HS-5 (cell line): Measurements from ENCODE around the gene MRPS11.
"Not testable (repeated sequence)": the region's sequence is repeated elsewhere in the genome, so short reads cannot be mapped to it uniquely, and the experiment has no call there.

ENCODE experiments used
- DNase-seq: peaks from one replicate; pipeline ENCODE4 v3.0.0-alpha.2; 2012; ENCODE audit warnings: low read depth

MRPS11 gene

DNA sequence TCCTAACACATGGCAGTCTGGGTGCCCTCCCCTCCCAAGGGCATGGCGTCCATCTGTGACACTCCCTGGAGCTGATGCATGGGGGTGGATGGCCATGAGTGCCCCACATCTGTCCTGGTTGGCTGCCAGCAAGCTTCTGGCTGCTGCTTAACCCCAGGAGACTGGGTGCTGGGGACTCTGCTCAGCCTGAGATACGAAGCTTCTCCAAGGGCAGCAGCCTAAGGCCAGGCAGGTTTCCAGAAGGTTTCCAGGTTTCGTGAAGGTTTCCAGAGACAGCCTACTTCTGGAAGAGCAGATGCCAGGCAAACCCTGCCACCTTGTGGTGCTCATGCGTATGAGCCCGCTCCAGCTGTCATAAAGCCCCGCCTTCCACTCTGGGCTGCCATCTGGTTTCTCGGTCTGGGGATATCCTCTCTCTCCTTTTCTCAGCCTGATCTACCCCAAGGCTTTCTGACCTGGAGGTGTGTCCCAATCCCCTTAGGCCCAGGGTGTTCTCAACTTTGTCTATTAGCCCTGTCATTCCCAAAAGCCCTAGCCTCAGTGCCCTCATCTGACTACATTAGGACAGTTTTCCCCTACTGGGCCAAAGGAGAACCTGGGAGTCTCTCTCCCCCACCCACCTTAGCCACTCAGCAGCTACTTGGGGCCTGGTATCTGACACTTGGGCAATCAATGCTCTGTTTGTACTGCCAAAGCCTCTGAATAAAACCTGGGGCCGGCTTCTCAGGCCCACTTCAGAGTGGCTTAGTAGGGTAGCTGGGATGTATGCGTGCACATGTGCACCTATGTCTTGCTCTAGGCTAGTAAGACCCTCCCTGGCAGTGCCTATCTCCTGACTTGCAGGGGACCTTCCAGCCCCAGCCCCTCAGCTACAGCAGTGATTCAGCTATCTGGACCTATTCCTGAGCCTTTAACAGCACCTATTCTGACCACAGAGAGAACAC is 12.4 kb upstream of the MRPS11 start:
- peak; percentile 30 for DNase-seq

DNA sequence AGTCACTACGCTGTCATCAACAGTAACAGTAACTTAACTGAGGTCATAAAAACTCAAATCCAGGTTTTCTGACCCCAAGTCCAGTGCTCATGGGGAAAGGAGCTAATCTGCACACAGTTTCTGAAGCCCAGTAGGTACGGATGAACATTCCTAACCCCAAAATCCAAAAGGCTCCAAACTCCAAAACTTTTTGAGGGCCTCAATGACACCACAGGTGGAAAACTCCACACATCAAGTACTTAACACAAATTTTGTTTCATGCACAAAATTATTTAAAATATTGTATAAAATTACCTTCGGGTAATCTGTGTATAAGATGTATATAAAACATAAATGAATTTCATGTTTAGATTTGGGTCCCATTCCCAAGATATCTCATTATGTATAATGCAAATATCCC is 10.8 kb upstream of the MRPS11 start:
- no peak for DNase-seq

DNA sequence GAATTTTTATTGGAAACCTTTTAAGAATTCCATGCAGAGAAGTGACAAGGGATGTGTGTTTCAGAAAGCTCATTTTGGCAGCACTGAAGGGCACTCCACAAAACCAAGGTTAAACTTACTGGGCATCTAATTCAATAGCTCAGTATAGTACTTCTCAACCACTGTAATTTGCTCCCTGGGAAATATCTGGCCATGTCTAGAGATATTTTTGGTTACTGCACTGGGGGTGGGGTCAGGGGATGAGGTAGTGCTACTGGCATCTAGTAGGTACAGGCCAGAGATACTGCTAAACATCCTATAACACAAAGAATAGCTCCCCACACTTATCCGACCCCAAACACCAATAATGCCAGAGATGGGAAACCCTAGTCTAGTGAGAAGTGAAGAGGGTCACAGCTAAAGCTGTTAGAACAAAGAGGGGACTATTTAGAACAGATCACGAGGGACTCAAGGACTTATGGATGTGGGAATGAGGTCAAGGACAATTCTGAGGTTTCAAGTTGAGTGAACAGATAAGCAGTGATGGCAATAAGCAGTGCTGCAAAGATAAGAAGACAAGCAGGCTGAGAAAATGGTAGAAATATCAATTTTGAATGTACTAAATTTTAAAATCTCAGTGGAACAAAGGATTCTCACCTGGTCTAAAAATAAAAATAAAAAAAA is 3.5 kb upstream of the MRPS11 start:
- DNase-seq, result no peak

DNA sequence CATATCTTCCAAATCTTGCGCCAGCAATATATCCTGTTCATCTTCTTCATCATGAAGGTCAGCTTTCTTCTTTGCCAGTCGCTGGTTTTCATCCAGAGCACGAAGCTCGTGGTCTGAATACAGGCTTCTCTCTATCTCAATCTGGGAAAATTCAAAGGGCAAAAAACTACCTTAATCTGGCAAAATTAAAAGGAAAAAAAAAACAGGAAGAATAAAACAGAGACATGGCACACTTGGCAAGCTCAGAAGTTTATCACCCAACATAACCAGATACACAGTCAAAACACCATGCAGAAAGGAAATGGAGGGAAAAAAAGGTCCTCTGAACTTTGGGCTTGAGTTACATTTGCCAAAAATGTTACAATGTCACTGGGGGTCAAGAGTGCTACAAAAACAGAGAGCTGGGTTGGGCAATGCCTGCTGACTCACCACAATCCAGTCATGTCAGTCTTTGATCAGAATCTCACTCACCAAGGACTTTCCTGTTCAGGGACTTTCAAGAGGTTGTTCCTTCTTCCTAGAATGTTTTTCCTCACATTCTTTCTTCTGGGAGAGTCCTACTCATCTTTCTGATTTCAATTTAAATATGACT is 1.8 kb upstream of the MRPS11 start:
- DNase-seq, result peak; percentile 55

DNA sequence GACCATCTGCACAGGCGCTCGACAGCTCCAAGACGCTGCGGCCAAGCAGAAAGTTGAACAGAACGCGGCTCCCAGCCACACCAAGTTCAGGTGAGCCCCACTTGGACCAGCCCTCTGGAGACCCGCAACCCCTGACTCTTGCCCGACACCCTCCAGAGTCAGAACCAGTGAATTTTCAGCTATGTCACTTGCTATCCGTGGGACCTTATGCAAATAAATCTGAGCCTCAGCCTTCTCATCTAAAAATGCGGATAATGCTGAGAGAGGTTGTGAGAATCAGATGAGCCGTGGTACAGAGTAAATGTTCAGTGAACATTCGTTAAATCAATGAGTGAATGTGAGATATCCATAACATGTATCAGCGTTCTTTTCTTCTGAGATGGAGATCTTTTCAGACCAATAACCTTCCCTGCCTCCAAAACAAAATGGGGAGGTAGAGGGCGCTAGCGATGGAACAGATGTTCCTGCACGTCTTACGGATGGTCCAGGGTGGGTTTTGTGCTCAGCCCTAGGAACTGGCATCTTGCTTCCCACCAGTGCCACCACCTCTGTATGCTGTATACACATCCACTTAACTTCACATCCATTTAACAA is 524 bp downstream of the MRPS11 start:
- DNase-seq, result no peak

DNA sequence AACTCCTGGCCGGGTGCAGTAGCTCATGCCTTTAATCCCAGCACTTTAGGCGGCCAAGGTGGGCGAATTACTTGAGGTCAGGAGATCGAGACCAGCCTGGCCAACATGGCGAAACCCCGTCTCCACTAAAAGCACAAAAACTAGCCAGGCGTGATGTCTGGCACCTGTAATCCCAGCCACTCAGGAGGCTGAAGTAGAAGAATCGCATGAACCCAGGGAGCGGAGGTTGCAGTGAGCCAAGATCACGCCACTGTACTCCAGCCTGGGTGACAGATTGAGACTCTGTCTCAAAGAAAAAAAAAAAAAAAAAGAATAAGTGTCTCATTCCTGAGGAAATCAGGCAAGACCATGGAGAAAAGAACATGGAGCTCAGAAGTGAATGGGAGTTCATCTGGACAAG is 1.2 kb downstream of the MRPS11 start:
- DNase-seq, result not testable (repeated sequence)

DNA sequence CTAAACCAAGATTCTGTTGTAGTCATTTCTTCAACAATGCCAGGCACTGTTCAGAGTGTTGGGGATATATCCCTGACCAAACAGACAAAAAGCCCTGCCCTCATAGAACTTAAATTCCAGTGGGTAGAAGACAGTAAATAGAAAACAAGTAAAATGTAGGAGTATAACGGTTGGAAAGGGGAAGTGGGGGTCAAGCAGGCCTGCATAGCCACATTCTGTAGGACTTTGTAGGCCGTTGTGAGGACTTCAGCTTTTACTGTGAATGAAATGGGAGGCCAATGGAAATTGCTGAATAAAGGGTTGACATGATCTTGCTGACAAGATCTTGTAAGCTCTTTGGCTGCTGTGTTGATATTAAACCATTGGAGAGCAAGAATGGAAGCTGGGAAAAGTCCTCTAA is 1.8 kb downstream of the MRPS11 start:
- DNase-seq, result no peak

DNA sequence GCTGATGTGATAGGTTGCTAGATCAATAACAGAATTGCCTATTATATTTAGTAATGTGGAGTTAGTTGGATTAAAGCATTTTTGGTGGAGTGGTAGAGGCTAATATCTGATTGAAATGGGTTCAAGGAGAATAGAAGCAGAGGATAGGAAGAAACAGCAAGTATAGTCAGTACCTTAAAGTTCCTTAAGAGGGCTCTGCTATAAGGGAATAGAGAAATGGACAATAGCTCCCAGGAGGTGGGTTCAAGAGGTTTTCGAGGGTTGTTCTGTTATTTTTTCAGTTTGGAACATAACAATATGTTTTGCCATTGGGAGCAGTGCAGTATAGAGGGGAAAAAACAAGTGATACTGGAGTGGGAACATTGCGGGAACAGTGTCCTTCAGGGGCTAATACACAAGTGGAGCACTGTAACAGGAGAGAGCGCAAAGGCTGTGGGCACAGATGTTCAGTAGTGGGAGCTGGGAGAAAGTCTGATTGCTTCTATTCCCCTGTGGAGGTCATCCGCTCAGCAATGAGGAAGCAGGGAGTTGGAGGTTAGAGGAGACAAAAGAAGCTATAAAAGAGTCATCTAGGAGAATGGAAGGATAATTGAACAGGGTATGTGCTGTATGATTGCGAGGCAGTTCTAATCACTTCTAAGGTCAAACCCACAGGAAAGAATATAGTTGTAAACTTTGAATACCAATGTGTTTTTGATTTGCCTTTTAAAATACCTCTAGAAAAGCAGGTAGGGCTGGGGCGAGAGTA is 3.3 kb downstream of the MRPS11 start:
- no peak for DNase-seq

DNA sequence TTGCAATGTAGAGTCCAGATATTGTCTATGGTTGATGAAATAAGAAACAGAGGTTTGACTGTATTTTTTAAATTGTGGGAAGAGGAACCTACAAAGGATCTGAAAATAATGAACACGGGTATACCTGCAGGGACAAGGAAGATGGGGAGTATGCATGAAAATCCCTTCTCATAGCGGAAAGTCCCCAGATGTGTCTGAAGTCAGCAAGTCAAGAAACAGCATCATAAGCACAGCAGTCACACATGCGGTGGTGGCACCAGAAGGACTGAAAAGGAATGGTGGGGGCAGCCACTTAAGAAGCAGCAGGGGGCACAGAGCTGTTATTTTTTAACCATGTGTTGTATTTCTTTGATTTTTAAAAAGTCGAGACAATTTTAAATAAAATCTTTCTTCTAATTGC is 4.7 kb downstream of the MRPS11 start:
- no peak for DNase-seq

DNA sequence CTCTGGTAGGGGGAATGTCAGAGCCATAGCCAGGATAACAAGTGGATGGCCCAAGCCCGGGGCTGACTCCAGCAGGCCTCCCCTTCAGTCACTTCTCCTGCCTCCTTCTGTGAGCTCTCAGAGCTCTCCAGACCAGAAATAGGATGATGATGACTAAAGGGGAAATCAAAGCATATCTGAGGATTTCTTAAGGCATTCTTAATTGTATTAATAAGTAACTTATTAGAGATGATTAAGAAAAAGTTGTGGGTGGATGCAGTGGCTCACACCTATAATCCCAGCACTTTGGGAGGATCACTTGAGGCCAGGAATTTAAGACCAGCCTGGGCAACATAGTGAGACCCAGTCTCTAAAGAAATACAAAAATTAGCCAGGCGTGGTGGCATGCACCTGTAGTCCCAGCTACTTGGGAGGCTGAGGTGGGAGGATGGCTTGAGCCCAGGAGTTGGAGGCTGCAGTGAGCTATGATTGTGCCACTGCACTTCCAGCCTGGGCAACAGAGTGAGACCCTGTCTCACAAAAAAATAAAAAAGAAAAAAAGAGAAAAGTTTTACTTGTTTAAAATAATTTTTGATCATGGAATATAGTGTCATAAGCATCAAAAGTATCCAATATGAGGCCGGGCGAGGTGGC is 6.3 kb downstream of the MRPS11 start:
- DNase-seq, result not testable (repeated sequence)

DNA sequence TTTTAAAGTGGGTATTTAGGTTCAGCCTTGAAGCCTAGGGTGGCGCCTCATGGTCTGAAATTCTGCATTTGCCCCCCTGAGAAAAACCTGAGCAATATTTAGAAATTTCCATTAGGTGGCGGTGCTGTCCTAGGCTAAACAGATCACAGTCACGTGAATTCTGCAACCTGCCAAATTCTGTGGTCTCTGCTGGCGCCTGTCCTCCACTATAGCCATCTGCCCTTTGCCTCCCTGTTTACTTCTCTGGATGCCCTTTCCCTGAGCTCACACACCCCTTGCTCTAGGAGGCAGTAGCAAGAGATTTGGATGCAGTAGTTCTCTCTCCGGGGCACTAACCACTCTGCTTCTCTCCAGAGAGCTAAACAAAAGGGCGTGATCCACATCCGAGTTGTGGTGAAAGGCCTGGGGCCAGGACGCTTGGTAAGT is 9.1 kb downstream of the MRPS11 start:
- DNase-seq, result no peak

DNA sequence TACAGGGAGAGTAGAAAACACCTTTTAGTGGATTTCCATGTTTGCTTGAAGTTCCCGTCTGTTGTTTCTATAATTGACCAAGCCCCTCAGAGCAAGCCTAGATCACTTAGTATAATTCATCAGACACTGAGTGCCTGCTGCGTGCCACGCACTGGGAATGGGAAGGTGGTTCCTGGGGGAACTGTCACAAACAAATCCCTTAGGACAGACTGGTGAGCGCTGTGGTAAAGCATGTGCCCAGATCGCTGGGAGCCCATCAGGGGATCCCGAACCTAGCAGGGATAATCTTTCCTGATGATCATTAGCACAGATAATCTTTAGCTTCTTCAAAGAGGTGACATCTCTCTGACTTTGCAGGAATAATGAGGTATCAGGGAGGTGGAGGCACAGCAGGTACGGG is 9.6 kb downstream of the MRPS11 start:
- no peak for DNase-seq

DNA sequence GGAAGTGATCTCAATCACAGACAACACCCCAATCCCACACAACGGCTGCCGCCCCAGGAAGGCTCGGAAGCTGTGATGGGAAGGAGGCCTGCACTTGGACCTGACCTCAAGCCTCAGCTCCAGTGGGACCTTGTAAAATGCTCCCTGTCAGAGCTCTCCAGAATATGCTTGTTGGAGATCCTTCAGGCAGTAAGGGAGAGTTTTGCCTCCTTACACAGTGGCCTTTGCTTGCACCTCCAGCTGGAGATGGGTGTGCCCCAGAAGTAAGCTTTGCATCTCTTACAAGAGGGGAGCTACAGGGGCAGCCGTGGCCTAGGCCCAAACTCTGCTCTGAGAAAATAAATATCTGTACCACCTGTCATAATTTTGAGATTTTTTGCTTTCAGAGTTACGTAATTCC is 10.4 kb downstream of the MRPS11 start:
- no peak for DNase-seq

DNA sequence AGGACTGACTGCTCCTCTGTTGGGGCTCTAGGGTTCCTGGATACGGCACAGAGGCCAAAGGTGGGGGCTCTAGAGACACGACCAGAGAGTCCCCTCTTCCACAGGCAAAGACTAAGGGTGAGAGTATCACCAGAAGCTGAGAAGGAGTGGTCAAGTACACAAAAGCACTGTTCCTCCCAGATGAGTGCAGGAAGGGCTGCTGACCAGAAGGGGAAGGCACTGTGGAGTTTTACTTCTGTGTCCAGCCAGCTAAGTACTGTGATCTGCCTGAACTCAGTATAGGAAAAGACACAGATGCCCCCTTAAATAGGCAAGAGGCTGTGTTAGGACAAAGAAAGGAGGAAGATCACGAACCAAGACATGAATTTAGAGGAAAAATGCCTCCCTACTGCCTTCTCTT is 11.7 kb downstream of the MRPS11 start:
- no peak for DNase-seq

DNA sequence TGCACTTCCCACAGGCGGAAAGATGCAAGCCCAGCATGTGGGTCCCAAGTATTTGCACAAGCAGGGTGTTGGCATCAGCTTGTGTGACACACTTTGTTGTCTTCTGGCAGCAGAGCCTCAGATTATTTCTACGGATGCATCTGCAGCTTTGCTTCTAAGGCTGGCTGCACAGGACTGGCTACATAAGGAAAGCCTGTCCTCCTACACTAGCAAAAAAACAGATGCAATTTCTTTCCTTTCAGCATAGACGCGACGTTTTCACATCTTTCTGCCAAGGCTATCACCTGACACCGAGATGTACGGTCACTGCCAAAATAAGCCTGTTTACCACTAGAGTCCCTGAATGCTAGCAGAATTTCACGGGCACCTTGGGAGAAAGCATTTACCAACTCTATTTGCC is 13.5 kb downstream of the MRPS11 start:
- DNase-seq, result no peak

DNA sequence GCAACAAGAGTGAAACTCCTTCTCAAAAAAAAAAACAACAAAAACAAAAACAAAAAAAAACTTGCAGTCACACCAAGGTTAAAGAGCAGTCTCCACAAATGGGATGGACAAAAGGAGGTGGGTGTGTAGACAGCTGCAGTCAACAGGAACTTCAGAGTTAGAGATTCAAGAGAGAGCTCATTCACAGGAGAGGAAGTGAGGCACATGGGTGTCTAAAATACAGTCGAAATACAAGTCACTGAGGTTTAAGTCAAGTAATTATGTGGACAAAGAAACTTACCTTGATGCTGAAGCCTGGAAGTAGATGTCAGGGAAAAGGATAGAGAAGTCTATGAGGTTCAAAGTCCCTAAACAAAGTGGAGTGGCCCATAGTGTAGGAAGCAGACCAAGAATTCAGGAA is 14.8 kb downstream of the MRPS11 start:
- no peak for DNase-seq

DNA sequence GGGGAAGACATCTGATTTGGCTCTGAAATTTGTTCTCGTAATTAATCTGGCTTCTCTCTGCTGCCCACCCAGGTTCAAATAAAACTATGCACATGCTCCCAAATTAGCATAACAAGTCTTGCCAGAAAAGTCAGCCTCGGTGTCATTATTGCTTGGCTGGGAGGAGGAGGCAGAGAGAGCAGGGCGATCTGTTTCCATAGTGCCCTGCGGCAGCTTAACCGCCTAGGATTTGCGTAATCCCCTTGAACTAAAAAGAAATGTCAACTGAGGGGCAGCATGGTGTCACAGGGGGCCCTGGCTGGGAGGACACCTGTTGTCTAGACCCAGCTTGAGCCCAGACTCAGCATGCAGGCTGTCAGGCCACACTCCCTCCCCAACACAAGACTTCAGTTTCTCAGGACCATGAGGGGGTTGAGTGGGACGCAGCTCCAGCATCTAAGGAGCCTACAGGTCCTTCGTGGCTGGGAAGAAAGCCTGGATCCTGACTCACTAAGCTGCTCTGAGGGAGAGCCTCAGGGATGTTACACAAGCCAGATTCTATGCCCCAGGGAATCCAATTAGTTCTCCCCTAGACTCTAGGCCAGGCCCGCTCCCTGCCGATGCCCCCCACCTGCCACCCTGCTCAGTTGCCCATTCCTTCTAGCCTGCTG is 17.3 kb downstream of the MRPS11 start:
- no peak for DNase-seq

DNA sequence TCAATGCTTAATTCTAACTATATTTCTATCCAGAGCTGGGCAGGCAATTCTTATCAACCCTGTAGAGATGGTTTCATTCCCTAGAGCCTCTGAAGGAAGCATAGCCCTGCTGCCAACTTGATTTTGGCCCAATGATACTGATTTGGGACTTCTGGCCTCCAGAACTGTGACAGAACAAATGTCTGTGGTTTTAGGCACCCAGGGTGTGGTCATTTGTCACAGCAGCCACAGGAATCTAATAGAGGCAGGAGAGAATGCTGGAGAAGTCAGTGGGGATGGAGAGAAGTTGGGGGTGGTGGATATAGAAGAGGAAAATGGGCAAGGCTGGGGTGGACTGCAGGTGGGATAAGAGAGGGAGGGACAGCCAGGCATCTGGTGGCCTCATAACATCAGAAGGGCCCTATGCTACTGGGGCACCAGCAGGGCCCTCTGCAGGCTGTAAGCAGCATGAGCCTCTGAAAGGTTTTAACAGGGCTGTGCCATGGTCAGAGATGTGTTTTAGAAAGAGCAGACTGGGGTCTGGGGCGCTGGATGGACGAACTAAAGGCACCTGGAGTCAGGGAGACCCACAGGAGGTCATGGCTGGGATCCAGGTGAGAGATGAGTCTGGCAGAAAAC is 19.8 kb downstream of the MRPS11 start:
- no peak for DNase-seq

DNA sequence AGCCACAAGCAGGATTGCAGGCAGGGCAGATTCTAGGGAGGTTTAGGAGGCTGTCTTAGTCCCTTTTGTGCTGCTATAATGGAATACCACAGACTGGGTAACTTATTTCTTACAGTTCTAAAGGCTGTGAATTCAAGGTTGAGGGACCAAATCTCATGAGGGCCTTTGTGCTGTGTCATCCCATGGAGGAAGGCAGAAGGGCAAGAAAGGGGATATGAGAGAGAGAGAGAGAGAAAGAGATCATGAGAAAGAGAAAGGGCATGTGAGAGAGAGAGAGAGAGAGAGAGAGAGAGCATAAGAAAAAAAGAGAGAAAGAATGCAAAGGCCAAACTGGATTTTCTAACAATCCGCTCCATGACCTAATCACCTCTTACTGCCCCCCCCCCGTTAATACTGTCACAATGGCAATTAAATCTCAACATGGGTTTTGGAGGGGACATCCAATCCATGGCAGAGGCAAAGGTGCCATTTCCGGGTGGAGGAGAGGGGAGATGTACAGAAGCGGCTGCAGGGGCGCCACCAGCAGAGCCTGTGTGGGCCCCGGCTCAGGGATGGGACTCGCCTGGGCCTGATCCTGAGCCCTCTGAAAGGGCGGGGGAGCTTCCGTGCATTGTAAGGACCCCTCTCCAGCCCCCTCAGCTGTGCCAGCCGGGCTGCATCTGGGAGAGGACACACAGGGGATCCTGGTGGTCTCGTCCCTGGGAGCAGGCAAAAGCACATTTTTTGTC is 20.5 kb downstream of the MRPS11 start:
- DNase-seq, result no peak

DNA sequence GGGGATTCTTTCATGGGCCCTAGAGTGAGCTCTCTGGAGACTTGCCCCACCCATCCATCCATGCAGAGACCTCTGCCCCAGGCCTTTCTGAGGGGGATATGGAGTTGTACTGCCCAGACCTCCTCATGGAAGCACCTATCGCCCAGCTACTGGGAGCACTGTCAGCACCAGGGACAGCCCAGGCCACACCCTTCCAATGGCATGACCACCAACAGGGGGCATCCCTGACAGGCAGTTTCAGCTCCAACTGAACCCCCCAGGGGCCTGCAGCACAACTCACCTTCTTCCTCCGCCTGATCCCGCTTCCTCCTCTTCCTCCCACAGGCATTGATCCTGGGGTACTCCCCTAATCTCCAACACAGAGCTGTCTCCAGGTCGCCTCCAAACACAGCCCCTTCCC is 21.8 kb downstream of the MRPS11 start:
- no peak for DNase-seq
